Endothelial cell of umbilical vein (primary cell): ENCODE measurements around the gene HIVEP3. TPM values are rescaled to one million over a fixed set of nuclear protein-coding genes. Genes with fewer than 3 reads are reported as not detected.

Experiments
- BruUV-seq: library from RNA; stranded (reverse); fragments of 400-500 nt; replicated peaks from 2 replicates; lab custom pipeline; 2021; lab: Mats Ljungman, UMichigan
- CTCF ChIA-PET: fragments of 300-600, 350-600 bp; sonication (Branson Sonifier 250); formaldehyde crosslinking; loops from one replicate; lab custom pipeline; 2021; ENCODE audit warnings: antibody characterized with exemption, inconsistent platforms; lab: Charles Lee
- POLR2A ChIA-PET: fragments of 300-600, 350-600 bp; sonication (Branson Sonifier 250); formaldehyde crosslinking; loops from one replicate; lab custom pipeline; 2021; ENCODE audit warnings: antibody characterized with exemption, inconsistent platforms; lab: Charles Lee
- DNase-seq: peaks from one replicate; pipeline ENCODE4 v3.0.0-alpha.2; 2011; ENCODE audit warnings: low read depth, low spot score
- FAIRE-seq: peaks from 2 replicates; lab custom pipeline; 2011; peaks lifted over from hg19 to GRCh38; lab: Jason Lieb, UNC
- H2AFZ ChIP-seq: 2 replicates; pipeline ENCODE4 v1.6.0; 2012; ENCODE audit warnings: low read depth, low read length, control low read depth, inconsistent platforms
- H3K27ac ChIP-seq: 2 replicates; pipeline ENCODE4 v1.5.1; 2011; ENCODE audit warnings: low read depth, mild to moderate bottlenecking, control low read depth, low read length, moderate library complexity; ENCODE audit not compliant: insufficient read depth
- H3K27me3 ChIP-seq, 2 experiments: 2 replicates each; pipeline versions ENCODE4 v1.6.0 to v1.6.1; 2011; ENCODE audit warnings: low read length in 2 of 2, mixed read lengths in 1 of 2; ENCODE audit not compliant: control insufficient read depth in 2 of 2, insufficient read depth in 2 of 2
- H3K36me3 ChIP-seq, 2 experiments: 2 replicates in 1 of 2; 3 replicates in 1 of 2; pipeline ENCODE4 v1.5.1; 2011; ENCODE audit warnings: low read length in 2 of 2, mild to moderate bottlenecking in 1 of 2, moderate library complexity in 1 of 2; ENCODE audit not compliant: control insufficient read depth in 2 of 2, insufficient read depth in 2 of 2; ENCODE audit errors: extremely low read depth in 1 of 2
- H3K4me1 ChIP-seq: 3 replicates; pipeline ENCODE4 v1.5.1; 2011; ENCODE audit warnings: mild to moderate bottlenecking, low read length; ENCODE audit not compliant: control insufficient read depth, insufficient read depth; ENCODE audit errors: extremely low read depth
- H3K4me2 ChIP-seq: 2 replicates; pipeline ENCODE4 v1.6.1; 2011; ENCODE audit warnings: low read length, control low read depth, mixed read lengths; ENCODE audit not compliant: insufficient read depth
- H3K4me3 ChIP-seq, 3 experiments: fragments of 200-600 bp in 1 of 3; sonication (generic), shearing (Covaris generic) in 1 of 3; replicated peaks in 1 of 3; 2 replicates each; pipeline ENCODE4 v1.5.1; 2011 to 2016; ENCODE audit warnings: control low read depth in 3 of 3, low read length in 3 of 3, mild to moderate bottlenecking in 2 of 3, inconsistent platforms in 1 of 3, low read depth in 1 of 3, moderate library complexity in 1 of 3; ENCODE audit not compliant: insufficient read depth in 1 of 3
- H3K79me2 ChIP-seq: 2 replicates; pipeline ENCODE4 v1.6.0; 2012; ENCODE audit warnings: low read length, inconsistent platforms; ENCODE audit not compliant: control insufficient read depth, insufficient read depth
- H3K9ac ChIP-seq: replicated peaks from 2 replicates; pipeline ENCODE3; 2011; ENCODE audit warnings: low read length, control low read depth; ENCODE audit not compliant: insufficient read depth; ENCODE audit errors: extremely low read depth
- H3K9me1 ChIP-seq: replicated peaks from 3 replicates; pipeline ENCODE4 v1.6.0; 2011; ENCODE audit warnings: mild to moderate bottlenecking, low read length; ENCODE audit not compliant: control insufficient read depth, insufficient read depth; ENCODE audit errors: extremely low read depth
- H3K9me3 ChIP-seq: replicated peaks from 2 replicates; pipeline ENCODE4 v1.5.1; 2012; ENCODE audit warnings: low read length, inconsistent platforms; ENCODE audit not compliant: control insufficient read depth, insufficient read depth
- H4K20me1 ChIP-seq: replicated peaks from 2 replicates; pipeline ENCODE3; 2011; ENCODE audit warnings: mild to moderate bottlenecking, low read length; ENCODE audit not compliant: control insufficient read depth, insufficient read depth; ENCODE audit errors: extremely low read depth
- CTCF ChIP-seq, 2 donors: IDR thresholded peaks; 1 replicate in 1 of 2; 2 replicates in 1 of 2; pipeline ENCODE4 v1.5.1; 2011; ENCODE audit warnings: low read length in 2 of 2, mild to moderate bottlenecking in 2 of 2, moderate library complexity in 2 of 2, control low read depth in 1 of 2, inconsistent platforms in 1 of 2, low read depth in 1 of 2; ENCODE audit not compliant: insufficient read depth in 1 of 2; ENCODE audit errors: extremely low read depth in 1 of 2
- FOS ChIP-seq: IDR thresholded peaks from 2 replicates; pipeline ENCODE4 v1.6.1; 2011; ENCODE audit warnings: mild to moderate bottlenecking, low read length, moderate library complexity, borderline replicate concordance; ENCODE audit not compliant: insufficient read depth
- GATA2 ChIP-seq: IDR thresholded peaks from 2 replicates; pipeline ENCODE4 v1.7.0; 2011; ENCODE audit warnings: low read depth, mild to moderate bottlenecking, moderate library complexity, mixed read lengths, low read length; ENCODE audit not compliant: insufficient read length, insufficient read depth
- MAX ChIP-seq: IDR thresholded peaks from 2 replicates; pipeline ENCODE4 v1.6.1; 2011; ENCODE audit not compliant: insufficient read depth, insufficient read length
- MYC ChIP-seq: IDR thresholded peaks from one replicate; pipeline ENCODE4 v1.6.1; 2011; ENCODE audit warnings: mild to moderate bottlenecking, low read depth, low read length
- dilution Hi-C: fragments of 300-500 bp; cut with MboI; formaldehyde crosslinking; loops from one replicate; pipeline ENCODE4 v1.15.0; 2019; ENCODE audit warnings: low sequenced_read_pairs; ENCODE audit not compliant: extremely low pct_ligation_motif_present
- intact Hi-C: fragments of 100-400 bp; cut with micrococcal nuclease; formaldehyde crosslinking; loops from one replicate; pipeline ENCODE4 v1.10.0; 2022
- polyA plus RNA-seq, 4 experiments: library from polyadenylated mRNA; depleted of rRNA in 3 of 4; stranded (reverse) in 3 of 4; unstranded in 1 of 4; fragments of >200 nt; gene quantifications; 2 replicates each; pipeline versions ENCODE4 v1.2.1 to v1.2.3, GENCODE V29; 2011 to 2012; ENCODE audit warnings: missing spikeins in 1 of 4
- total RNA-seq: library from RNA; stranded (reverse); gene quantifications from 2 replicates; pipeline ENCODE4 v1.2.3, GENCODE V29; 2021

HIVEP3 gene
- total and polyA plus RNA-seq, 2 donors (not counting 3 experiments of a cell fraction or from before 2014, with no cell fraction given), result 3.4 to 4.0 TPM

GRCh38 chr1:41795205-41795762 lies 123.4 kb downstream of the HIVEP3 start:
- Histone ChIP-seq H3K27me3 (peaks cover 0 to 2% of the 10 kb centered on the region in 2 experiments), H3K27ac (no peak overlapping the region), H3K79me2 (no peaks in the 10 kb centered on the region), H3K4me2 (no peak overlapping the region), H3K36me3 (no peaks in the 10 kb centered on the region), H4K20me1 (no peaks in the 10 kb centered on the region), H3K4me1 (no peaks in the 10 kb centered on the region), H3K4me3 (no peak overlapping the region), H3K9ac (no peak overlapping the region), H3K9me3 (no peaks in the 10 kb centered on the region), H3K9me1 (no peaks in the 10 kb centered on the region), H2AFZ (no peak overlapping the region)
- BruUV-seq, result no TSS peak
- POLR2A ChIA-PET, result interaction anchor here (0.6 kb wide), 1 partner anchor 18 kb away, joined by 7 read pairs; no protein-coding TSS in a partner anchor
- CTCF ChIA-PET, result interaction anchor here (0.7 to 3.4 kb wide), 9 partner anchors 14 to 352 kb away, joined by 3 to 29 read pairs (median 5); no protein-coding TSS in a partner anchor
- dilution Hi-C loops, result no loop called here
- intact Hi-C loops, result loop anchor here (1.0 kb wide), 2 partner anchors 221 to 279 kb away; no protein-coding TSS in a partner anchor
- no peak for TF ChIP-seq MYC
- peak in 1 of 2 donors; percentile 22 for TF ChIP-seq CTCF (IDR thresholded peaks at IDR 0.05; ENCODE audit: extremely low read depth in 1 of 2, insufficient read depth in 1 of 2, low read depth in 1 of 2, low read length in 2 of 2)
- peak; percentile 43 for TF ChIP-seq FOS
- peak; percentile 43 for DNase-seq
- no peak for FAIRE-seq

- Histone ChIP-seq H3K9ac (no peak overlapping the region), H2AFZ (no peak overlapping the region), H3K4me2 (no peak overlapping the region), H4K20me1 (no peaks in the 10 kb centered on the region), H3K4me3 (no peak overlapping the region), H3K79me2 (no peaks in the 10 kb centered on the region), H3K27ac (no peak overlapping the region), H3K27me3 (no peaks in the 10 kb centered on the region), H3K36me3 (no peaks in the 10 kb centered on the region), H3K9me1 (no peaks in the 10 kb centered on the region), H3K9me3 (no peaks in the 10 kb centered on the region), H3K4me1 (no peaks in the 10 kb centered on the region)
- POLR2A ChIA-PET, result no interaction called here
- intact Hi-C loops (no loop called here), dilution Hi-C loops (no loop called here)
- no peak for FAIRE-seq
- TF ChIP-seq MAX (no peak), GATA2 (no peak)
- CTCF ChIA-PET, result no interaction called here
- no peak for DNase-seq
- BruUV-seq, result no TSS peak
Observed at GRCh38 chr1:41794031-41794430, 124.7 kb downstream of the HIVEP3 start.
